GM21526 (cell line): Measurements from ENCODE around the gene TCF19.

Experiments used
- ATAC-seq: cut with Tn5 transposase; IDR thresholded peaks from one replicate; pipeline ENCODE4 v1.9.1; 2021; ENCODE audit warnings: moderate library complexity; ENCODE audit not compliant: unreplicated experiment, low FRiP score

The TCF19 gene, protein sequence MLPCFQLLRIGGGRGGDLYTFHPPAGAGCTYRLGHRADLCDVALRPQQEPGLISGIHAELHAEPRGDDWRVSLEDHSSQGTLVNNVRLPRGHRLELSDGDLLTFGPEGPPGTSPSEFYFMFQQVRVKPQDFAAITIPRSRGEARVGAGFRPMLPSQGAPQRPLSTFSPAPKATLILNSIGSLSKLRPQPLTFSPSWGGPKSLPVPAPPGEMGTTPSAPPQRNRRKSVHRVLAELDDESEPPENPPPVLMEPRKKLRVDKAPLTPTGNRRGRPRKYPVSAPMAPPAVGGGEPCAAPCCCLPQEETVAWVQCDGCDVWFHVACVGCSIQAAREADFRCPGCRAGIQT

GRCh38 chr6:31158140-31158862 is at the start of gene TCF19:
TCF19 (plus strand) TSS chr6:31158589; CDS start chr6:31159470, 881 bp downstream.
- ATAC-seq, result peak; percentile 57

DNA sequence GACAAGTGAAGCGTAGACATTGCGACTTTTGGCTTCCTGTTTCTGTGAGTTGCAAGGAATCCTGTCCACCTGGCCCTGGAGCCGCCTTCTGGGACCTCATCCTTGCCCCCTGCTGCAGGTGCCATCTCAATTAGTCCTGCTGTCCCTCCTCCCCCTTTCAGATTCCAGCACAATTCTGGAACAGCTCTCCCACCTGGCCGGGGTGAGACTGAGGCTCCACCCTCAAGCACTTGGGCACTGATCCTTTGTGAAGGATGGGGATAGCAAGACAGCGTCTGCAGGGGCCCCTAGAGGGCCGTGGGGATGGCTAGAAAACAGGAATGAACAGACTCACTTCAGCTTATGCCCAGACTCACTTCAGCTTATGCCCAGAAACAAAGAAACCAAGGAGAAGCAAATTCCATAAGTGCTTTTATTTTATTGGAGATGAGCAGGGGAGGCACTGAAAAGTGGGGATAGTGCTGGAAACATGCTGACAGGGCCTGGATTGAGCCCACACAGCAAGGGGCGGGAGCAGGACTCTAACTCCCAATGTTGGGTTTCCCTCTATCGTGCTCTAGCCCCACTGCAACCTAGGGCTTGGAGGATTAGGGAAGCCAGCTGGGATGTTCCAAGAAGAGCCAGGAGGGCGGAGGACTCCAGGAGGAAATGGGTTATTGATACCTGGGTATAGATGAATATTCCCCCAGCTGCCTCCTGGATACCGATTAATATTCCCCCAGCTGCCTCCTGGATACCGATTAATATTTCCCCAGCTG is 47.4 kb upstream of the TCF19 start:
- no peak for ATAC-seq

GRCh38 chr6:31111712-31112111 is 46.7 kb upstream of the TCF19 start:
- ATAC-seq, result no peak

DNA sequence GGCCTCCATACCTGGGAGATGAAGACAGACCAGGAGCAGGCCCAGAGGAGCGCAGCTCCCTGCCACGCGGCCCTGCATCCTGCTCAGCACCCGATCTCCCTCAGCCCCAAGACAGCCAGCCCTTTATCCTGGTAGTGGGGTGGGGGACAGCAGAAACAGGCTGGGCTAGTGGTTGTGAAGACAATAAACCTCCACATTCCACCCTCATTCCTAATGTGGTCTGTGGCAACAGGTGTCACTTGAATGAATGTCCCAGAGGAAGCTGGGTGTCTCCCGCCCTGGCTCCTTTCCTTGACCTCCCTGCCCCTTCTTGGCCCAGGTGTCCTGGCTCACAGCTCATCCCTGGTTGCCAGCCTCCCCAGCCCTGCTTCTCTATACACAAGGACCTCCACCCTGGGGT is 45.9 kb upstream of the TCF19 start, which contains the start of gene C6orf15:
Gene C6orf15 (minus strand): TSS at position 98 of the 400 bp plus-strand sequence. CDS start 20 bp downstream, at position 78.
- ATAC-seq, result no peak

GRCh38 chr6:31113861-31114540 is 44.4 kb upstream of the TCF19 start:
- ATAC-seq, result no peak

DNA sequence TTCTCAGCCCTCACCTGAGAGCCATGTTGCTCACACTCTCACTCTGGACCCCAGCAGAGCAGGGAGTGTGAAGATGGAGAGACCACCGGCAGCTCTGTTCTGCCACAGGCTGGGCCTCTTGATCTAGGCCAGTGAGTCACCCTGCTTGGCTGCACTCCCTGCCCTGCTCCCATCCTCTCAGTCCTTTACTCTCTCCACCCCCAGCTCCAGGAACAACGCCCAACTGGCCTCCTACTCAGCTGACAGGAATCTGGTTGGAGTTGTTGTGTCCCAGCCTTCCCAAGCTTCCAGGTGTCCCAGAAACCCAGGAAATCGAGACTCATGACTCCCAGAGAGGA is 43.9 kb upstream of the TCF19 start, which contains the start of gene PSORS1C1:
Gene PSORS1C1 (plus strand): TSS at position 260 of the 338 bp plus-strand sequence. CDS start 14,833 bp downstream, outside the sequence.
- ATAC-seq, result no peak

DNA sequence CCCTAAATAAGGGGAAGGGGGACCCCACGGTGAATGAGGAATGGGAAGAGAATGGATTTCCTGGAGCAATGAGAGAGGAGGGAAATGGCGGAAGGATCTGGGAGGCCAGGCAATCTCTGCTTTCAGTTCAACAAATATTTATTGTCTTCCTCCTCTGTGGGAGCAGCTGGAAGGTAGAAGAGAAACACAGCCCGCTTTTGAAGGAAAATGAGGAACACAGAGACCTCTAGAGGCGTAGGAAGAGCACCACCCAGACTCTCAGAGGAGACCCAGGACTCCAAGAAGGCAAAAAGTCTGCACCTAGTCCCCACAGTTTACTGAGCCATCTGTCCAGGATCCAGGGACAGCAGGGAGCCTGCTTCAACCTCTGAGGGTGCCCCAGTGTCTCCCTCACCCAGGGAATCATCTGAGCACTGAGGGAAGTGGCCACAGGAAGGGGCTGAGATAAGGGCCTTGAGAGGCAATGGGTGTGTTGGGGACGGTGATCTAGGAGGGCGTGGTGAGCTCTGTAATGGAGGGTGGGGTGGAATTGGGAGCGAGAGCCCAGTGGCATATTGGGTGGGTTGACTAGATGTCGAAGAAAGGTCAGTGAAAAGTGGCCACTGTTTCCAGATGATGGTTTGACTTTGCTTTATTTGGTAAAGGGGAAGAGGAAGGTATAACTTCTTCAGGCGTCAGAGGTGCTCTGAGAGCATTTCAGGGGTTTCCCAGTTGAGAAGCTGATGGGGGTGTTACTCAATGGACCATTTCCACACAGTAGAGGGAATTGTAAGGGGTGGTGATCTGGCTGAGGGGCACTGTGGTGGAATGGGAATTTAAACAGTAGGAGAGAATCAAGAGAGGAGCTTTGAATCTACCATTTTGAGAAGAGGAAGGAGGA is 43.2 kb upstream of the TCF19 start:
- no peak for ATAC-seq

GRCh38 chr6:31115941-31116560 is 42.3 kb upstream of the TCF19 start:
- ATAC-seq, result no peak

DNA sequence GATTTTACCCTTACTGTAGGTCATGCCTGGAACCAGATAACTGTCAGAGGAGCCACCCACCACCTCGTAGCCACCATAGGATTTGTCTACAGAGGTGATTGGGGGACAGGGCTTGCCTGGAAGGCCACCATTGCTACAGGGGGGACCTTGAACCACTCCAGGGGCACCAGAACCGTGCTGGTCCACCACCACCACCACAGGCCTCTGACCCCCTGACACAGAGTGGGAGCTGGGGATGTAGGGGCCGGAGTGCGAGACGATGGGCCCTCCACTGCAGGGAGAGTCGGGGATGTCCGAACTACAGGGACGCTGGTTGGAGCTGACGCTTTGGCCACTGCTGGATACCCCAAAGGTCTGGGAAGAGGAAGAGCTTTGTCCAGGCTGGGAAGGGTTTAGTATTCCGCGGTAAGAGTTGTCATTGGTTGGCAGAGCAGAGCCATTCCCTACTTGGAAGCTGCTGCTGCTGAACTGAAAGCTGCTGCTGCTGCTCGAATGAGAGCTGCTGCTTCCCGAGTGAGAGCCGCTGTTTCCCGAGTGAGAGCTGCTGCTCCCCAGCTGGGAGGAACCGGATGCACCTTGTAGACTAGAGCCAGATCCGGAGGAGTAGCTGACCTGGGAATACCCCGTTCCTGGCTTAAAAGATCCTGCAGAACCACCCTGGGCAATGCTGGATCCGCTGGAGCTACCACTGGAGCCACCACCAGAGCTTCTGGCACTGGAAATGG is 41.6 kb upstream of the TCF19 start:
- no peak for ATAC-seq

- ATAC-seq, result no peak
These were observed 40.2 kb upstream of the TCF19 start for GRCh38 chr6:31118178-31118577.

DNA sequence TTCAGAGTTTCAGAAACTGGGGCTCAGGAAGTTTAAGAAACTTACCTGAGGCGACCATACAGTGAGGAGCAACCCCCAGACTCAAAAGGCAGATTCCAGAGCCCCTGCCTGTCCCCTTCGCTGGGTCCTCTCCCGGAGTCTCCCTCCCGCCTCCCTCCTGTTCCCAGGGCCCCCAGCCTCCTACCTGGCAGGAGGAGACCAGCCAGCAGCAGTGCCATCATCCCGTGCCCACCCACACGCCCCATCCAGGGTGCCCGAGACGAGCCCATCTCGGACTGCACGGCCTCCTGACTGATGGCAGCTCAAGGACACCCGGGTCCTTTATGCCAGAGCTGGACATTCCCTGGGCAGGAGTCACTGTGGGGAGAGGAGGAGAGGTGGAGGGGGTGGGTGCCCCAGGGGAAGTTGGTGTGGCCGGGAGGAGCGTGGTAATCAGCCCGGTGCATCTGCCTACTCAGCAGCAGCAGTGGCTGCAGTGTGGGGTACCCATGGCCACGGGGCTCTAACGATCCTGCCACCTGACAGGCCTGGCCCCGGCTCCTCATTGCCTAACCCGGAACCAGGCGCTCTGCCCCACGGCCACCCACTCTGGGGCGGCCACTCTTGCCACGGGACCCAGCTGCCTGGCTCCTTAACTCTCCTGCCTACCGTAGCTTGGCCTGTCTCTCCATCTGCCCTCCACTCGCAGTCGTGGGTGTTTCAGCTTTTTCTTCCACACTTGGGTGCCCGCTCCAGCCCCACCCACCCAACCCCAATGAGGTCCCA is 38.1 kb upstream of the TCF19 start, which contains the start of gene CDSN:
Gene CDSN (minus strand): TSS at position 296 of the 765 bp plus-strand sequence. CDS start 27 bp downstream, at position 269.
- ATAC-seq, result no peak

DNA sequence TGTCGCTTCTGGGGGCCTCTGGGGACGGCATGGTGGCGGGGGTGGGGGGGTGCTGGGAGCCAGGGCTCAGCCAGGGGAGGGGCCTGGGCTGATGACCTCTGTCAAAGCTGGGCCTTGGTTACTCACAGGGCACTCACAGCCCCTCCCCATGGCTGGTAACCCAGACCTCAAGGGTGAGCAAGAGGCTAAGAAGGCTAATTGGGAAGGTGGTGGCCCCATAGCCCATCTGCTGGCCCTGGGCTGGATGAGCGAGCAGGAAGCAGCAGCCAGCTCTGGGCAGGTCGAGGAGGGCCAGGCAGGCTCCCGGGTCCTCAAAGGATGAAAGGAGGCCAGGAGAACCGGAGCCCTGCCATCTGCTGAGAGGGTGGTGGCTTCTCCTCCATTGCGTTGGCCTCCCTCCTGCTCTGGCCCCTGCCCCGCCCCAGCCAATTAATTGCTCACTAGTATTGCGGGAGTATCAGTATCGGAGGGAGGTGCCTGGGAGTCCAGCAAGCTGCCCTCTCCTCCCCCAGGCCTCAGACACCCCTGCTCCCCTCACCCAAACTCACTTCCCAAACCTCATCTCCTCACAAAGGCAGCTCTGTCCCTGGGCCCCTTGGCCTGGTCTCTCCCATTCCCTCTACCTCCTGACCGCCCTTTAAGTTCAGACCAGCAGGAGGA is 37.1 kb upstream of the TCF19 start:
- ATAC-seq, result no peak

DNA sequence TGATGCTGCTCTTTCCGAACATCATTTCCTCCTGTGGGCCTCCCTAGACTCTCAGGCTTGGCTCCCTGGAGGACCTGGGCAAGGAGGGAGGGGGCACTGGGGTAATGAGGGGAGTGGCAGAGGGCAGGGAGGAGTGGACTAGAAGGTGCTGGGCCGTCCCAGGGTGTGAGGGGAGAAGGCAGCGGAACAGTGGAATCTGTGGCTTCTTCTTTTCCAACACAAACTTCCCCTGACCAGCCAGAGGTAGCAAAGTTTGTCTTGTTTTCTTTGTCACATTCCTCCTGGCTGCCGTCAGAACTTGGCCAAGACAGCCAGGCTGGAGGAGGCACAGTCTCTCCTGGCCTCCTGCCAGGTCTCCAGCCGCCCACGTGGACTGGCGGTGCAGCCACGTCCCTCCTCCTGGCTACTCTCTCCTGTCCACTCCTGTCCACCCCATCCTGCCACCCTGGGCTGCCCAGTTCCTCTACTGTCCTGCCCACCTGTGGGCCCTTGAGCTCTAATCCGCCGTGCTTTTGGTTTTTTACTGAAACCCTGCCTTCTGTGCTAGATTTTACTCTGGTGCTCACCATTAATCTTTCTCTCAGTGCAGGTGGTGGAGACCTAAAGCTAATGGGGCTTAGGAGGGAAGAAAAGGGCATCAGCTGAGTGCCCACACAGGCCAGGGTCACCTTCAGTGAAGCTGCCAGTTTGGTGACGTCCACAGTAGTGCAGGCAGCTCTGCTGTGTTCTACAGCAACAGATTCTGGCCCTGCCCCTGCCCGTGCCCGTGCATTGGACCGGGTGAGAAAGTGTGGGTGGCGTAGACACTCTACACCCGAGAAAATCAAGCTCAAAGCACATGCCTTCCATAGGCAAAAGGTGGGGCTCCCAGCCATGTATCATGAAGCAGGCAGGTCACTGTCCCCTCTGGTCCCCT is 35.3 kb upstream of the TCF19 start:
- no peak for ATAC-seq

- no peak for ATAC-seq
These were observed 33.2 kb upstream of the TCF19 start for GRCh38 chr6:31125162-31125561.

DNA sequence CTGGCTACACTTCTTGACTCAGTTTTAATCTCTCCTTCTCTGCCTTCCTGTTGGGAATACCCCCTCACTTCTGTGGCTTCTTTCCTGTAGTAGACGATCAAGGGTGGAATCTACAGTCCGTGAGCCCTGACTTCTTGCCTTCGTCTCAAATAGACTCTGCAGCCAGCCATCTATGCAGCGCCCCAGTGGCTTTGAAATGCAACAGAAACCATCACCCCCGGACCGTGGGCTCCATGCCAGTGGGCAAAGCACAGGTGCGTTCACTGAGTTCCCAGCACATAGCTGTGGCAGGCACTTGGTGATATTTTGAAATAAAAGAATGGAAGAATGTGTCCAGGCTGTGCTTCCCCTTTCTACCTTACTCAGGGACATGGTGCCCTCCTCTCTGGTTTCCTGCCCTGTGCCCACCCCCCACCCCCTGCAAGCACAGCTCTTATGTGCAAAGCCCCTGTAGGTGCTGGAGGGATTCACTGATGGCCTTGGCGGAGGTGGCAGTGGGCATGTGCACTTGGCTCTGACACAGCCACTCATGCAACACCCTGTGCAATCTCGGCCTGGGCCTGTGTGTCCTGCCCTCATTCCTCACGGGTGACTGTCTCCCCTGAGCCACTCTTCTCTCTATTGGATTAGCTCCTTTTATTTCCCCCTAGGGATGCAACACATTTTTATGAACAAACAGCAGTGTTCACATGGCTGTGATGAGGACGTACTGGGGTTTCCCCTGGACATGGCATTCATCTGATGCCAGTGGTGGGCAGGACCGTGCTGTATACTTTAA is 32.6 kb upstream of the TCF19 start:
- ATAC-seq, result no peak
